Endothelial cell (in vitro differentiated cells): ENCODE data around the gene ACTN2. TPM values are rescaled to one million over a fixed set of nuclear protein-coding genes. Genes with fewer than 3 reads are reported as not detected.

Experiments used
- DNase-seq: peaks from one replicate; pipeline ENCODE4 v3.0.0; 2021; ENCODE audit warnings: low spot score
- H3K27ac Mint-ChIP-seq: one replicate; pipeline ENCODE4 v1.8.0; 2021; ENCODE audit warnings: mixed read lengths, inconsistent platforms; ENCODE audit not compliant: unreplicated experiment
- H3K27me3 Mint-ChIP-seq: one replicate; pipeline ENCODE4 v1.8.0; 2021; ENCODE audit warnings: mild to moderate bottlenecking, moderate library complexity, mixed read lengths, inconsistent platforms; ENCODE audit not compliant: unreplicated experiment
- H3K36me3 Mint-ChIP-seq: one replicate; pipeline ENCODE4 v1.8.0; 2021; ENCODE audit warnings: mild to moderate bottlenecking, low read depth, mixed read lengths, inconsistent platforms; ENCODE audit not compliant: unreplicated experiment
- H3K4me1 Mint-ChIP-seq: one replicate; pipeline ENCODE4 v1.8.0; 2021; ENCODE audit warnings: mild to moderate bottlenecking, mixed read lengths, inconsistent platforms; ENCODE audit not compliant: unreplicated experiment
- H3K4me3 Mint-ChIP-seq: one replicate; pipeline ENCODE4 v1.8.0; 2021; ENCODE audit warnings: mild to moderate bottlenecking, mixed read lengths, inconsistent platforms; ENCODE audit not compliant: unreplicated experiment
- H3K9me3 Mint-ChIP-seq: one replicate; pipeline ENCODE4 v1.8.0; 2021; ENCODE audit warnings: mixed read lengths, inconsistent platforms; ENCODE audit not compliant: unreplicated experiment
- CTCF ChIP-seq: fragments of 200-600 bp; sonication (generic); IDR thresholded peaks from one replicate; pipeline ENCODE4 v1.5.0; 2021; ENCODE audit warnings: antibody characterized with exemption; ENCODE audit not compliant: unreplicated experiment
- total RNA-seq: library from RNA; stranded (reverse); fragmentation: NEBNext Ultra II Directional; extraction: Animal tissue kit (Norgen Biotek cat#: 25700); gene quantifications from one replicate; pipeline ENCODE4 v1.2.1, GENCODE V29; 2021; ENCODE audit not compliant: unreplicated experiment

Gene ACTN2
- total RNA-seq, 1 donor from 2014 or later: 0.21 TPM

- no peak for DNase-seq
- Mint-ChIP-seq H3K27ac (no peak overlapping the region), H3K27me3 (no peaks in the 10 kb centered on the region), H3K4me3 (no peak overlapping the region), H3K9me3 (no peaks in the 10 kb centered on the region), H3K4me1 (peaks cover 10% of the 10 kb centered on the region), H3K36me3 (no peaks in the 10 kb centered on the region)
- no peak for TF ChIP-seq CTCF
Measured at GRCh38 chr1:236799001-236799400, 112.7 kb downstream of the ACTN2 start.

GRCh38 chr1:236800002-236800620, 113.8 kb downstream of the ACTN2 start:
- Mint-ChIP-seq H3K27ac (no peak overlapping the region), H3K36me3 (peaks cover under 1% of the 10 kb centered on the region), H3K4me1 (peaks cover 7% of the 10 kb centered on the region), H3K4me3 (no peak overlapping the region), H3K9me3 (no peaks in the 10 kb centered on the region), H3K27me3 (peaks cover 2% of the 10 kb centered on the region)
- TF ChIP-seq CTCF: no peak
- no peak for DNase-seq

- H3K4me1 Mint-ChIP-seq: peaks cover 7% of the 10 kb centered on the region
- no peak for DNase-seq
- no peak overlapping the region for H3K4me3 Mint-ChIP-seq
- H3K27me3 Mint-ChIP-seq: peaks cover 2% of the 10 kb centered on the region
- H3K27ac Mint-ChIP-seq: no peak overlapping the region
- peaks cover 2% of the 10 kb centered on the region for H3K36me3 Mint-ChIP-seq
- no peak for TF ChIP-seq CTCF
- no peaks in the 10 kb centered on the region for H3K9me3 Mint-ChIP-seq
Measured at GRCh38 chr1:236800623-236801022, 114.3 kb downstream of the ACTN2 start.

- Mint-ChIP-seq H3K4me3 (no peak overlapping the region), H3K9me3 (no peaks in the 10 kb centered on the region), H3K4me1 (no peaks in the 10 kb centered on the region), H3K27me3 (peaks cover 2% of the 10 kb centered on the region), H3K36me3 (peaks cover 2% of the 10 kb centered on the region), H3K27ac (no peak overlapping the region)
- DNase-seq: no peak
- no peak for TF ChIP-seq CTCF
Measured at GRCh38 chr1:236802264-236802663, 116.0 kb downstream of the ACTN2 start.

GRCh38 chr1:236806634-236807033, 120.3 kb downstream of the ACTN2 start:
- H3K27me3 Mint-ChIP-seq: peaks cover 2% of the 10 kb centered on the region
- H3K9me3 Mint-ChIP-seq: no peaks in the 10 kb centered on the region
- TF ChIP-seq CTCF: no peak
- no peak overlapping the region for H3K27ac Mint-ChIP-seq
- H3K36me3 Mint-ChIP-seq: peaks cover 2% of the 10 kb centered on the region
- no peaks in the 10 kb centered on the region for H3K4me1 Mint-ChIP-seq
- no peak overlapping the region for H3K4me3 Mint-ChIP-seq
- no peak for DNase-seq
